Mesenchymal stem cell (in vitro differentiated cells and primary cell): ENCODE results near the gene TMEM130.

ENCODE experiments used
- DNase-seq: peaks from one replicate; pipeline ENCODE4 v3.0.0-alpha.2; 2013
- H2AFZ ChIP-seq: one replicate; pipeline ENCODE4 v1.6.1; 2013; ENCODE audit warnings: low read depth, mild to moderate bottlenecking, control low read depth, inconsistent platforms, low read length, moderate library complexity
- H2AK5ac ChIP-seq: 2 replicates; pipeline ENCODE4 v1.6.1; 2013; ENCODE audit warnings: low read length, moderate library complexity, mild to moderate bottlenecking, inconsistent platforms; ENCODE audit not compliant: severe bottlenecking
- H2BK120ac ChIP-seq: one replicate; pipeline ENCODE4 v1.6.1; 2013; ENCODE audit warnings: low read depth, mild to moderate bottlenecking, inconsistent platforms, low read length, moderate library complexity
- H2BK12ac ChIP-seq, 2 experiments: one replicate each; pipeline ENCODE4 v1.6.1; 2013; ENCODE audit warnings: inconsistent platforms in 2 of 2, low read length in 2 of 2, mild to moderate bottlenecking in 2 of 2, moderate library complexity in 2 of 2, control low read depth in 1 of 2
- H2BK15ac ChIP-seq: one replicate; pipeline ENCODE4 v1.6.1; 2013; ENCODE audit warnings: mild to moderate bottlenecking, low read depth, inconsistent platforms; ENCODE audit not compliant: poor library complexity, severe bottlenecking
- H2BK5ac ChIP-seq: 2 replicates; pipeline ENCODE4 v1.6.1; 2013; ENCODE audit warnings: low read depth, mild to moderate bottlenecking, low read length, control low read depth, inconsistent platforms; ENCODE audit not compliant: poor library complexity, severe bottlenecking
- H3K14ac ChIP-seq, 2 experiments: one replicate each; pipeline ENCODE4 v1.6.1; 2013; ENCODE audit warnings: inconsistent platforms in 2 of 2, low read length in 2 of 2, control low read depth in 1 of 2, mild to moderate bottlenecking in 1 of 2, moderate library complexity in 1 of 2
- H3K18ac ChIP-seq, 2 experiments: one replicate each; pipeline ENCODE4 v1.6.1; 2013; ENCODE audit warnings: inconsistent platforms in 2 of 2, low read length in 2 of 2, control low read depth in 1 of 2, low read depth in 1 of 2, mild to moderate bottlenecking in 1 of 2
- H3K23ac ChIP-seq, 2 experiments: one replicate each; pipeline ENCODE4 v1.6.1; 2013; ENCODE audit warnings: inconsistent platforms in 2 of 2, low read length in 2 of 2, mild to moderate bottlenecking in 2 of 2, moderate library complexity in 2 of 2, control low read depth in 1 of 2
- H3K27ac ChIP-seq: 2 replicates; pipeline ENCODE4 v1.5.1; 2013; ENCODE audit warnings: mild to moderate bottlenecking, moderate library complexity, low read length, control low read depth, inconsistent platforms; ENCODE audit not compliant: poor library complexity, severe bottlenecking
- H3K27me3 ChIP-seq, 2 experiments: 2 replicates each; pipeline versions ENCODE4 v1.6.1 to v1.7.0; 2013; ENCODE audit warnings: low read length in 2 of 2, mild to moderate bottlenecking in 2 of 2, moderate library complexity in 2 of 2, control low read depth in 1 of 2, inconsistent platforms in 1 of 2; ENCODE audit not compliant: control insufficient read depth in 1 of 2, insufficient read depth in 1 of 2
- H3K36me3 ChIP-seq, 2 experiments: 2 replicates each; pipeline versions ENCODE4 v1.6.1 to v1.7.0; 2013; ENCODE audit warnings: low read length in 2 of 2, control low read depth in 1 of 2, inconsistent platforms in 1 of 2, low read depth in 1 of 2, mild to moderate bottlenecking in 1 of 2; ENCODE audit not compliant: insufficient read depth in 2 of 2, control insufficient read depth in 1 of 2
- H3K4ac ChIP-seq, 2 experiments: one replicate each; pipeline ENCODE4 v1.6.1; 2013; ENCODE audit warnings: inconsistent platforms in 2 of 2, low read length in 2 of 2, mild to moderate bottlenecking in 2 of 2, moderate library complexity in 2 of 2, control low read depth in 1 of 2, low read depth in 1 of 2
- H3K4me1 ChIP-seq: 2 replicates; pipeline ENCODE4 v1.6.1; 2013; ENCODE audit warnings: low read depth, low read length, control low read depth; ENCODE audit not compliant: control insufficient read depth, insufficient read depth
- H3K4me2 ChIP-seq: 2 replicates; pipeline ENCODE4 v1.6.1; 2013; ENCODE audit warnings: low read length, mild to moderate bottlenecking, inconsistent platforms; ENCODE audit not compliant: poor library complexity, severe bottlenecking
- H3K4me3 ChIP-seq, 2 experiments: 2 replicates each; pipeline versions ENCODE4 v1.5.1 to v1.7.0; 2013; ENCODE audit warnings: low read length in 2 of 2, mild to moderate bottlenecking in 2 of 2, control low read depth in 1 of 2, low read depth in 1 of 2; ENCODE audit not compliant: insufficient read depth in 1 of 2
- H3K79me1 ChIP-seq: replicated peaks from 2 replicates; pipeline ENCODE4 v1.6.1; 2013; ENCODE audit warnings: mild to moderate bottlenecking, control low read depth, low read length, inconsistent platforms; ENCODE audit not compliant: poor library complexity, severe bottlenecking
- H3K9ac ChIP-seq: 2 replicates; pipeline ENCODE4 v1.7.0; 2013; ENCODE audit warnings: mild to moderate bottlenecking, low read length, moderate library complexity
- H3K9me3 ChIP-seq: 2 replicates; pipeline ENCODE4 v1.7.0; 2013; ENCODE audit warnings: mild to moderate bottlenecking, low read length; ENCODE audit not compliant: control insufficient read depth
- H4K8ac ChIP-seq: one replicate; pipeline ENCODE4 v1.6.1; 2013; ENCODE audit warnings: inconsistent platforms, mild to moderate bottlenecking, low read length, moderate library complexity
- H4K91ac ChIP-seq: one replicate; pipeline ENCODE4 v1.6.1; 2013; ENCODE audit warnings: mild to moderate bottlenecking, low read length, inconsistent platforms
- WGBS: methylation state at CpG from one replicate; pipeline ENCODE4 v1.1.7; 2013; ENCODE audit warnings: mixed read lengths; 5-methylcytosine and 5-hydroxymethylcytosine counted together

TMEM130 gene

DNA sequence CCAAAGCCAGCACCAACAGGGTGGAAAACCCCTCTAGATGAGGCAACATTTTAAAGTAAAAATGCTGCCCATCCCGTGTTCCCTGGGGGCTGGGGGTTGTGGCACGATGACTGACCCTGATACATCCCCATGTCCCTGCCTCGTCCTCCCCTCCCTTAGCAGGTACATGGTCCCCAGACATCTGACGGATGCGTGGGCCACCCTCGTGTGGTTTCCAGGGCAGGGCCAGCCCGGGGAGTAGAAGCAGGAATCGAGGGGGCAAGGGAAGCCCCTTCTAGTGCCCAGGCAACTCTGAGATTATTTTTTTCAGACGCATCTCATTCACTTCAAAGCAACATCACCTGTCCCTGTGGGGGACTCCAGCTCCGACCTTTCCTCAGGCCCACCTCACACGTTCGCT is 3.5 kb downstream of the TMEM130 start:
- H3K4me1 ChIP-seq: peaks cover 36% of the 10 kb centered on the region
- no peak overlapping the region for H3K4me3 ChIP-seq
- no peak overlapping the region for H3K4ac ChIP-seq
- H3K23ac ChIP-seq: no peak overlapping the region
- no peak overlapping the region for H3K4me2 ChIP-seq
- WGBS: 88% methylated on average over 12 of the region's 12 CpGs
- peak overlapping the region in 1 of 2 experiments; percentile 2 for H2BK12ac ChIP-seq
- H3K27me3 ChIP-seq: peaks cover 21 to 49% of the 10 kb centered on the region in 2 experiments
- no peaks in the 10 kb centered on the region for H3K9me3 ChIP-seq
- no peak overlapping the region for H3K14ac ChIP-seq
- no peak overlapping the region for H2BK120ac ChIP-seq
- no peaks in the 10 kb centered on the region for H3K36me3 ChIP-seq
- no peaks in the 10 kb centered on the region for H3K79me1 ChIP-seq
- no peak overlapping the region for H3K9ac ChIP-seq
- no peak overlapping the region for H2BK15ac ChIP-seq
- no peak overlapping the region for H4K91ac ChIP-seq
- no peak overlapping the region for H3K18ac ChIP-seq
- H2AFZ ChIP-seq: no peak overlapping the region
- H4K8ac ChIP-seq: no peak overlapping the region
- DNase-seq: no peak
- H2AK5ac ChIP-seq: peak overlapping the region; percentile 40
- no peak overlapping the region for H2BK5ac ChIP-seq
- H3K27ac ChIP-seq: no peak overlapping the region

- Histone ChIP-seq H2AFZ (no peak overlapping the region), H3K9ac (no peak overlapping the region)
- 81% methylated on average over 14 of the region's 14 CpGs for WGBS
These were observed 4.9 kb downstream of the TMEM130 start for GRCh38 chr7:98864731-98865453.

GRCh38 chr7:98863601-98864000 is 6.2 kb downstream of the TMEM130 start:
- WGBS: 90% methylated on average over 1 of the region's 2 CpGs
- Histone ChIP-seq H3K27ac (no peak overlapping the region), H3K36me3 (no peaks in the 10 kb centered on the region), H4K91ac (no peak overlapping the region), H3K23ac (no peak overlapping the region), H4K8ac (no peak overlapping the region), H3K18ac (no peak overlapping the region), H2BK120ac (no peak overlapping the region), H3K4ac (no peak overlapping the region), H3K79me1 (no peaks in the 10 kb centered on the region), H2BK12ac (no peak overlapping the region), H2BK5ac (no peak overlapping the region), H3K4me1 (peaks cover 21% of the 10 kb centered on the region), H3K4me3 (no peak overlapping the region), H3K9me3 (no peaks in the 10 kb centered on the region), H2AFZ (no peak overlapping the region), H3K9ac (no peak overlapping the region), H2AK5ac (no peak overlapping the region), H3K4me2 (no peak overlapping the region), H3K14ac (no peak overlapping the region), H3K27me3 (peaks cover 17 to 37% of the 10 kb centered on the region in 2 experiments), H2BK15ac (no peak overlapping the region)
- no peak for DNase-seq

More at GRCh38 chr7:98864731-98865453, 4.9 kb downstream of the TMEM130 start:
- H4K8ac ChIP-seq: no peak overlapping the region
- H4K91ac ChIP-seq: no peak overlapping the region
- no peaks in the 10 kb centered on the region for H3K36me3 ChIP-seq
- no peaks in the 10 kb centered on the region for H3K9me3 ChIP-seq
- no peak overlapping the region for H2BK5ac ChIP-seq
- peak overlapping the region; percentile 85 for H2AK5ac ChIP-seq
- H3K14ac ChIP-seq: no peak overlapping the region
- H2BK120ac ChIP-seq: no peak overlapping the region
- no peak overlapping the region for H3K18ac ChIP-seq
- H3K4me2 ChIP-seq: no peak overlapping the region
- peaks cover 31% of the 10 kb centered on the region for H3K4me1 ChIP-seq
- no peak for DNase-seq
- H2BK15ac ChIP-seq: no peak overlapping the region
- H3K27me3 ChIP-seq: peaks cover 22 to 45% of the 10 kb centered on the region in 2 experiments
- no peak overlapping the region for H3K27ac ChIP-seq
- no peak overlapping the region for H2BK12ac ChIP-seq
- H3K4ac ChIP-seq: no peak overlapping the region
- no peaks in the 10 kb centered on the region for H3K79me1 ChIP-seq
- H3K4me3 ChIP-seq: no peak overlapping the region
- H3K23ac ChIP-seq: no peak overlapping the region

- Histone ChIP-seq H3K18ac (no peak overlapping the region), H3K4ac (no peak overlapping the region), H3K4me3 (no peak overlapping the region), H2BK120ac (no peak overlapping the region), H3K27me3 (peaks cover 10 to 34% of the 10 kb centered on the region in 2 experiments), H2AK5ac (peak overlapping the region; percentile 10), H3K23ac (no peak overlapping the region), H3K9me3 (no peaks in the 10 kb centered on the region), H3K4me1 (peaks cover 21% of the 10 kb centered on the region), H2AFZ (no peak overlapping the region), H3K79me1 (no peaks in the 10 kb centered on the region), H2BK12ac (no peak overlapping the region), H2BK5ac (no peak overlapping the region), H3K14ac (no peak overlapping the region), H3K4me2 (no peak overlapping the region), H3K36me3 (no peaks in the 10 kb centered on the region), H4K8ac (no peak overlapping the region), H2BK15ac (no peak overlapping the region), H3K9ac (no peak overlapping the region), H4K91ac (no peak overlapping the region), H3K27ac (no peak overlapping the region)
- no peak for DNase-seq
- 92% methylated on average over 29 of the region's 29 CpGs for WGBS
These were observed 6.9 kb downstream of the TMEM130 start for GRCh38 chr7:98862716-98863420.
